GM12878 (cell line): ENCODE measurements around the gene GGT6. TPM values are rescaled to one million over a fixed set of nuclear protein-coding genes. Genes with fewer than 3 reads are reported as not detected.

Experiments
- ATAC-seq: fragments of 200-7000 bp; cut with Tn5 transposase; 3 replicates; pipeline ENCODE4 v1.9.1; 2020; ENCODE audit warnings: mild to moderate bottlenecking, moderate library complexity
- BruUV-seq: library from RNA; stranded (reverse); fragments of 400-500 nt; replicated peaks from 2 replicates; lab custom pipeline; 2021; lab: Mats Ljungman, UMichigan
- CTCF ChIA-PET: fragments of 300-600 bp; sonication (Branson Sonifier 250); formaldehyde crosslinking; extraction: SDS; loops from one replicate; lab custom pipeline; 2021; ENCODE audit warnings: inconsistent platforms; lab: Yijun Ruan, JAX
- POLR2A ChIA-PET: fragments of 350-600 bp; formaldehyde crosslinking; extraction: SDS; loops from one replicate; lab custom pipeline; 2021; ENCODE audit warnings: inconsistent platforms; lab: Charles Lee
- RAD21 ChIA-PET: fragments of 300-600 bp; sonication (Branson Sonifier 250); formaldehyde crosslinking; loops from one replicate; lab custom pipeline; 2023; ENCODE audit warnings: antibody characterized with exemption; ENCODE audit not compliant: unreplicated experiment; lab: Charles Lee
- SMC1A ChIA-PET: fragments of 300-600 bp; sonication (Branson Sonifier 250); formaldehyde crosslinking; loops from one replicate; lab custom pipeline; 2023; ENCODE audit not compliant: unreplicated experiment, uncharacterized antibody; lab: Charles Lee
- DNase-seq: peaks from one replicate; pipeline ENCODE4 v3.0.0-alpha.2; 2011; ENCODE audit warnings: low read depth, low spot score
- FAIRE-seq: peaks from 3 replicates; lab custom pipeline; 2011; peaks lifted over from hg19 to GRCh38; lab: Jason Lieb, UNC
- H2AFZ ChIP-seq: 2 replicates; pipeline ENCODE4 v1.6.0; 2011; ENCODE audit warnings: low read depth, low read length, control low read depth; ENCODE audit not compliant: control insufficient read depth
- H3K27ac ChIP-seq: 2 replicates; pipeline ENCODE4 v1.5.1; 2011; ENCODE audit warnings: control low read depth; ENCODE audit not compliant: control insufficient read depth, insufficient read depth
- H3K27me3 ChIP-seq, 2 experiments: replicated peaks in 1 of 2; 2 replicates each; pipeline versions ENCODE4 v1.6.0 to v1.6.1; 2011; ENCODE audit warnings: low read length in 1 of 2; ENCODE audit not compliant: control insufficient read depth in 2 of 2, insufficient read depth in 2 of 2
- H3K36me3 ChIP-seq, 2 experiments: 2 replicates each; pipeline ENCODE4 v1.5.1; 2011; ENCODE audit warnings: low read length in 1 of 2; ENCODE audit not compliant: control insufficient read depth in 2 of 2, insufficient read depth in 2 of 2
- H3K4me1 ChIP-seq: 2 replicates; pipeline ENCODE4 v1.6.1; 2011; ENCODE audit warnings: mild to moderate bottlenecking, low read length, moderate library complexity, mixed read lengths; ENCODE audit not compliant: control insufficient read depth, insufficient read depth
- H3K4me2 ChIP-seq: 2 replicates; pipeline ENCODE4 v1.6.0; 2011; ENCODE audit warnings: control low read depth; ENCODE audit not compliant: control insufficient read depth, insufficient read depth
- H3K4me3 ChIP-seq: fragments of 200-600 bp; sonication (generic); 2 replicates; pipeline ENCODE4 v1.5.1; 2016
- H3K79me2 ChIP-seq: 2 replicates; pipeline ENCODE4 v1.6.0; 2011; ENCODE audit warnings: low read length; ENCODE audit not compliant: control insufficient read depth, insufficient read depth
- H3K9ac ChIP-seq: 2 replicates; pipeline ENCODE4 v1.8.0; 2011; ENCODE audit warnings: low read length, control low read depth, mixed read lengths; ENCODE audit not compliant: control insufficient read depth, insufficient read depth
- H3K9me3 ChIP-seq: replicated peaks from 3 replicates; pipeline ENCODE4 v1.5.1; 2011; ENCODE audit warnings: mild to moderate bottlenecking, low read length; ENCODE audit not compliant: control insufficient read depth, insufficient read depth
- H4K20me1 ChIP-seq: 2 replicates; pipeline ENCODE4 v1.6.0; 2011; ENCODE audit not compliant: control insufficient read depth, insufficient read depth
- RCOR1 ChIP-seq: conservative IDR thresholded peaks from 2 replicates; pipeline ENCODE4 v1.6.1; 2012; ENCODE audit warnings: low read depth, low read length, improper control_type of control experiment
- TAF1 ChIP-seq: IDR thresholded peaks from 2 replicates; pipeline ENCODE4 v1.6.1; 2011; ENCODE audit warnings: mild to moderate bottlenecking, low read depth, low read length, borderline replicate concordance
- ZNF24 ChIP-seq: fragments of 450-650 bp; IDR thresholded peaks from 2 replicates; pipeline ENCODE4 v1.6.1; 2017; ENCODE audit warnings: antibody characterized with exemption, mild to moderate bottlenecking
- ZNF384 ChIP-seq: IDR thresholded peaks from 2 replicates; pipeline ENCODE4 v1.6.1; 2012; ENCODE audit warnings: low read depth, mild to moderate bottlenecking, low read length, improper control_type of control experiment, borderline replicate concordance
- WGBS: methylation state at CpG from one replicate; pipeline ENCODE4 v1.1.6; 2016; ENCODE audit warnings: low lambda C conversion rate; ENCODE audit not compliant: insufficient replicate concordance, insufficient coverage; ENCODE audit errors: missing lambda C conversion rate; 5-methylcytosine and 5-hydroxymethylcytosine counted together
- in situ Hi-C: fragments of 300-500 bp; cut with MboI; formaldehyde crosslinking; loops from 9 replicates; pipeline ENCODE4 v1.14.3; 2018; ENCODE audit warnings: mixed read lengths
- intact Hi-C: fragments of 100-400 bp; cut with micrococcal nuclease; formaldehyde crosslinking; loops from one replicate; pipeline ENCODE4 v1.14.2; 2022; ENCODE audit not compliant: unreplicated experiment
- polyA plus RNA-seq, 11 experiments: library from polyadenylated mRNA; depleted of rRNA in 4 of 11; unstranded in 6 of 11; stranded (reverse) in 5 of 11; fragments of >200 nt; fragmentation: Nextera tagmentation in 4 of 11; fragmentation: Illumina TruSeq in 1 of 11; extraction: Ambion mirVana in 4 of 11; extraction: Trizol in 1 of 11; gene quantifications; 1 replicate in 1 of 11; 2 replicates in 10 of 11; pipeline versions ENCODE4 v1.2.1 to v1.2.3, GENCODE V29; 2011 to 2016; ENCODE audit warnings: inconsistent platforms in 2 of 11, missing spikeins in 2 of 11, low read depth in 1 of 11
- total RNA-seq, 4 experiments: library from RNA; depleted of rRNA in 3 of 4; stranded (reverse); fragments of >200 nt in 3 of 4; fragmentation: Illumina TruSeq in 1 of 4; extraction: Trizol in 1 of 4; gene quantifications; 2 replicates each; pipeline versions ENCODE4 v1.2.1 to v1.2.3, GENCODE V29; 2013 to 2021
- TF ChIP-seq, protein P1 (sequence below): IDR thresholded peaks from 2 replicates; pipeline ENCODE4 v1.6.1; 2012; ENCODE audit warnings: mild to moderate bottlenecking, low read depth, low read length
- TF ChIP-seq, protein P2 (sequence below): fragments of 450-650 bp; IDR thresholded peaks from 2 replicates; pipeline ENCODE4 v1.6.1; 2017; ENCODE audit warnings: low read depth, mild to moderate bottlenecking, moderate library complexity

Gene GGT6
- total and polyA plus RNA-seq, 10 of the 15 experiments (the other 5 are each of a cell fraction or from before 2014, with no cell fraction given), result 0.01 to 0.26 (median 0.13) TPM; not detected in 5

DNA sequence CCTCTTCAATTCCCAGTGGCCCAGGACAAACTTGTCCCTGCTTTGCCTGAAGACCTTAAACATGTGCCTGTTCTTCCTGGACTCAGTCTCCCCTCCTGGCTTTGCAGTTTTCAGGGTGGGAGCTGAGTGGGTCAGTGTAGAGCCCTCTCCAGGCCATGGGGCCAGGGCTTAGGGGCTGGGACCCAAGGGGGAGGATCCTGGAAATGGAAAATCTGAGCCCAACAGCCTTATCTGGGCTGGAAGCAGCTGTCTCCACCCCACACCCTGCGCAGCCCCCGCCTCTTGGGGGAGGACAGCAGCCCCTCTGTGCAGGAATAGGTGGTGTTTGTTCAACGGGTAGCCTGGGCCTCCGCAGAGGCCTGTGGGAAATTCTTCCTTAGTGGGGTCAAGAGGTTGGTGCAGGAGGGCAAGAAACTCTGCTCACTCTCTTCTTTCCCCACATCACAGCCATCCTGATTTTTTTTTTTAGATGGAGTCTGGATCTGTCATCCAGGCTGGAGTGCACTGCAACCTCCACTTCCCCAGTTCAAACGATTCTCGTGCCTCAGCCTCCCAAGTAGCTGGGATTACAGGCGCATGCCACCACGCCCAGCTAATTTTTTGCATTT is 17.1 kb upstream of the GGT6 start:
- no peaks in the 10 kb centered on the region for H3K79me2 ChIP-seq
- peaks cover 0 to 1% of the 10 kb centered on the region in 2 experiments; a peak in 2 of 4 replicates for H3K27me3 ChIP-seq
- ChIA-PET RAD21 (no interaction called here), SMC1A (no interaction called here), POLR2A (interaction anchor here (0.6 kb wide), 1 partner anchor 429 kb away, joined by 3 read pairs; no protein-coding TSS in a partner anchor), CTCF (no interaction called here)
- no peak overlapping the region for H3K9ac ChIP-seq
- peaks cover 6% of the 10 kb centered on the region; the same call in 1 of the 2 replicates for H3K4me1 ChIP-seq
- ATAC-seq (no peak), FAIRE-seq (no peak), DNase-seq (no peak)
- intact Hi-C loops, result no loop called here
- H4K20me1 ChIP-seq, result no peaks in the 10 kb centered on the region
- in situ Hi-C loops, result no loop called here
- H3K4me3 ChIP-seq, result no peak overlapping the region
- H3K27ac ChIP-seq, result no peak overlapping the region
- WGBS, result 56% methylated on average over 8 of the region's 8 CpGs
- no peak overlapping the region for H3K4me2 ChIP-seq
- no peak for TF ChIP-seq TAF1
- H3K36me3 ChIP-seq, result no peaks in the 10 kb centered on the region
- no TSS peak for BruUV-seq
- H3K9me3 ChIP-seq, result no peaks in the 10 kb centered on the region
- no peak overlapping the region for H2AFZ ChIP-seq

- Histone ChIP-seq H3K9me3 (no peaks in the 10 kb centered on the region), H3K27ac (no peak overlapping the region), H3K79me2 (no peaks in the 10 kb centered on the region), H3K36me3 (no peaks in the 10 kb centered on the region), H3K4me3 (no peak overlapping the region), H3K9ac (no peak overlapping the region), H4K20me1 (no peaks in the 10 kb centered on the region), H2AFZ (no peak overlapping the region), H3K4me1 (peaks cover 6% of the 10 kb centered on the region; the same call in 1 of the 2 replicates), H3K4me2 (no peak overlapping the region), H3K27me3 (peaks cover 0 to 1% of the 10 kb centered on the region in 2 experiments; a peak in 2 of 4 replicates)
- BruUV-seq, result no TSS peak
- ATAC-seq (no peak), DNase-seq (no peak), FAIRE-seq (no peak)
- ChIA-PET CTCF (no interaction called here), RAD21 (no interaction called here), POLR2A (no interaction called here), SMC1A (no interaction called here)
- WGBS, result 31% methylated on average over 18 of the region's 18 CpGs
- intact Hi-C loops (no loop called here), in situ Hi-C loops (no loop called here)
- TF ChIP-seq, protein P1, sequence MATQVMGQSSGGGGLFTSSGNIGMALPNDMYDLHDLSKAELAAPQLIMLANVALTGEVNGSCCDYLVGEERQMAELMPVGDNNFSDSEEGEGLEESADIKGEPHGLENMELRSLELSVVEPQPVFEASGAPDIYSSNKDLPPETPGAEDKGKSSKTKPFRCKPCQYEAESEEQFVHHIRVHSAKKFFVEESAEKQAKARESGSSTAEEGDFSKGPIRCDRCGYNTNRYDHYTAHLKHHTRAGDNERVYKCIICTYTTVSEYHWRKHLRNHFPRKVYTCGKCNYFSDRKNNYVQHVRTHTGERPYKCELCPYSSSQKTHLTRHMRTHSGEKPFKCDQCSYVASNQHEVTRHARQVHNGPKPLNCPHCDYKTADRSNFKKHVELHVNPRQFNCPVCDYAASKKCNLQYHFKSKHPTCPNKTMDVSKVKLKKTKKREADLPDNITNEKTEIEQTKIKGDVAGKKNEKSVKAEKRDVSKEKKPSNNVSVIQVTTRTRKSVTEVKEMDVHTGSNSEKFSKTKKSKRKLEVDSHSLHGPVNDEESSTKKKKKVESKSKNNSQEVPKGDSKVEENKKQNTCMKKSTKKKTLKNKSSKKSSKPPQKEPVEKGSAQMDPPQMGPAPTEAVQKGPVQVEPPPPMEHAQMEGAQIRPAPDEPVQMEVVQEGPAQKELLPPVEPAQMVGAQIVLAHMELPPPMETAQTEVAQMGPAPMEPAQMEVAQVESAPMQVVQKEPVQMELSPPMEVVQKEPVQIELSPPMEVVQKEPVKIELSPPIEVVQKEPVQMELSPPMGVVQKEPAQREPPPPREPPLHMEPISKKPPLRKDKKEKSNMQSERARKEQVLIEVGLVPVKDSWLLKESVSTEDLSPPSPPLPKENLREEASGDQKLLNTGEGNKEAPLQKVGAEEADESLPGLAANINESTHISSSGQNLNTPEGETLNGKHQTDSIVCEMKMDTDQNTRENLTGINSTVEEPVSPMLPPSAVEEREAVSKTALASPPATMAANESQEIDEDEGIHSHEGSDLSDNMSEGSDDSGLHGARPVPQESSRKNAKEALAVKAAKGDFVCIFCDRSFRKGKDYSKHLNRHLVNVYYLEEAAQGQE, result no peak
- TF ChIP-seq ZNF24 (no peak), ZNF384 (no peak), RCOR1 (no peak)
- TF ChIP-seq, protein P2, sequence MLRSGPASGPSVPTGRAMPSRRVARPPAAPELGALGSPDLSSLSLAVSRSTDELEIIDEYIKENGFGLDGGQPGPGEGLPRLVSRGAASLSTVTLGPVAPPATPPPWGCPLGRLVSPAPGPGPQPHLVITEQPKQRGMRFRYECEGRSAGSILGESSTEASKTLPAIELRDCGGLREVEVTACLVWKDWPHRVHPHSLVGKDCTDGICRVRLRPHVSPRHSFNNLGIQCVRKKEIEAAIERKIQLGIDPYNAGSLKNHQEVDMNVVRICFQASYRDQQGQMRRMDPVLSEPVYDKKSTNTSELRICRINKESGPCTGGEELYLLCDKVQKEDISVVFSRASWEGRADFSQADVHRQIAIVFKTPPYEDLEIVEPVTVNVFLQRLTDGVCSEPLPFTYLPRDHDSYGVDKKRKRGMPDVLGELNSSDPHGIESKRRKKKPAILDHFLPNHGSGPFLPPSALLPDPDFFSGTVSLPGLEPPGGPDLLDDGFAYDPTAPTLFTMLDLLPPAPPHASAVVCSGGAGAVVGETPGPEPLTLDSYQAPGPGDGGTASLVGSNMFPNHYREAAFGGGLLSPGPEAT, result no peak
These were observed 16.4 kb upstream of the GGT6 start for GRCh38 chr17:4576729-4577322.
